Stimulated activated naive CD8-positive, alpha-beta T cell treated with anti-CD3 and anti-CD28 coated beads, Interleukin-15, Interleukin-2, amounts not matched to agents 100 U/mL and 50 U/mL, for 24 hours (primary cell): ENCODE data around the gene STAT5B.
"Not testable (repeated sequence)": the region's sequence is repeated elsewhere in the genome, so short reads cannot be mapped to it uniquely, and the experiment has no call there.

Experiments used
- ATAC-seq: fragments of 150-1000 bp; cut with Tn5 transposase; one replicate; pipeline ENCODE4 v1.10.0; 2021
- DNase-seq: peaks from one replicate; pipeline ENCODE4 v3.0.0; 2021

STAT5B gene

GRCh38 chr17:42276359-42276608 lies at the start of gene STAT5B:
Gene STAT5B (minus strand): TSS chr17:42276391. CDS start chr17:42232127, 44,264 bp downstream.
- peak; percentile 66 for ATAC-seq
- peak; percentile 76 for DNase-seq

GRCh38 chr17:42325026-42325425 lies 48.8 kb upstream of the STAT5B start:
- DNase-seq, result no peak
- peak; percentile 37 for ATAC-seq

- ATAC-seq (no peak), DNase-seq (no peak)
Measured at GRCh38 chr17:42323268-42323773, 47.1 kb upstream of the STAT5B start.

DNA sequence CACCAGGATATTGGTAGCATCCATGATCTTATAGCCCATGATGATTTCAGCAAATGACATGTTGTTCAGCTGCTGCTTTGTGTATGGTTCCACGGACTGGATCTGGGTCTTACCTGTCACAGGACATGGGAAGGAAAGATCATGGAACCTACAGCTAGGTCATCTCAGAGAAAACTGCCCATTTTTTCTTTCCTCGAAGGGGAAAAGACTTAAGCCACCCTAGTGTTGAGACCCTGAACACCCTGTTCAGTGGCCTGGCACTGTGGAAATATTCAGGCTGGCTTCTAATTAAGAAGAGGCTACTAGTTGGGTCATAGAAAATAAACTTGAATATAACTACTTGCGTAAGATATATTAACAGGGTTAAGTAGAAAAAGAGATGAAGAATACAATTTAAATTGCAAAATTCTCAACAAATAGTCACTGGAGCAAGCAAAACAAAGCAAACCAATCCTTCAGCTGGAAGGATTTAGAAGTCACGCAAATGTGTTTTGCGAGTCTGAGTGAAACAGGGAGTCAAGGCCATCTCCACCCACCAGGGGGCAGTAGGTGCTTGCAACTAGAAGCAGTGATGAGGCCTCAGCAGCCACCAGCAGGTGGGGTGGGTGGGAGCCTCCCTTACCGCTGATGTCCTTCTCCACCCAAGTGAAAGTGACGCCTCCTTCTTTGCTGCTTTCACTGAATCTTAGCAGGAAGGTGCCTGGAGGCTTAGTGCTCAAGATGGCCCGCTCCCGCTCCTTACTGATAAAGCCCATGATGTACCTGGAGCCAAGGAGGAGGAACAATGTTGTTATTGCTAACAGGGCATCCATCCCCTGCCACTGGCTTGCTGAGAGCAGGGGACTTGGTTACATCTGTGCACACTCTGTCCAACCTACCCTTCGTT lies 46.4 kb upstream of the STAT5B start:
- ATAC-seq (peak; percentile 86), DNase-seq (peak; percentile 96)

- no peak for ATAC-seq
- no peak for DNase-seq
Measured at GRCh38 chr17:42321555-42321954, 45.4 kb upstream of the STAT5B start.

GRCh38 chr17:42317967-42318366 lies 41.8 kb upstream of the STAT5B start:
- not testable (repeated sequence) for ATAC-seq, DNase-seq

DNA sequence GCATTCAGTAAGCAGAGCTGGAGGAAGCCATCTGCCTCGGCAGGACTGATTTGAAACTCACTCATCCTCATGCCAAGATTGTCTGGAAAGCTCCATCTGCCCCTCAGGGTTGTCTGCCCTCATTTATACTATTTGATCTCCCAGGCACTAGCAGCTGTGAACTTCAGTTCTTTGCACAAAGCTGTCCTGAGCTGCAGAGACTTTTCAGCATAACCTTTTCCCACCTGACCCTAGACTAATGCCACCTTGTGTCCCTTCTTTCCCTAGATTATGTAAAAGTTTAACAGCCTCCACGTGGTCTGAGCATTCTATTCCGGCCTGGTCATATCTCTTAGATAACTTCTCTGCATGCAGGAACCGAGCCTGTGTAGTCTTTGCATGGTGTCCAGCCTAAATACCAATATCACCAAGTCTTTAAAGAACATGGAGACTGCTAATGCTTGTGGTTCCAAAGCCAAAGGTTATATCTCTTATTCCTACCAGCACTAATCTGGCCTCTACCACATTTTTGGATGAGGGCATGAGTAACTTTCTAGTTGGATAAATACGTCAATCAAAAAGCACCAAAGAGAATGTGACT lies 41.2 kb upstream of the STAT5B start:
- ATAC-seq (no peak), DNase-seq (no peak)

- ATAC-seq (no peak), DNase-seq (no peak)
Measured at GRCh38 chr17:42316755-42317154, 40.6 kb upstream of the STAT5B start.

- ATAC-seq (no peak), DNase-seq (no peak)
Measured at GRCh38 chr17:42315402-42316156, 39.4 kb upstream of the STAT5B start.

- no peak for ATAC-seq
- DNase-seq, result peak; percentile 44
Measured at GRCh38 chr17:42313773-42314566, 37.8 kb upstream of the STAT5B start.

GRCh38 chr17:42313389-42313772 lies 37.2 kb upstream of the STAT5B start:
- ATAC-seq, result no peak
- no peak for DNase-seq

DNA sequence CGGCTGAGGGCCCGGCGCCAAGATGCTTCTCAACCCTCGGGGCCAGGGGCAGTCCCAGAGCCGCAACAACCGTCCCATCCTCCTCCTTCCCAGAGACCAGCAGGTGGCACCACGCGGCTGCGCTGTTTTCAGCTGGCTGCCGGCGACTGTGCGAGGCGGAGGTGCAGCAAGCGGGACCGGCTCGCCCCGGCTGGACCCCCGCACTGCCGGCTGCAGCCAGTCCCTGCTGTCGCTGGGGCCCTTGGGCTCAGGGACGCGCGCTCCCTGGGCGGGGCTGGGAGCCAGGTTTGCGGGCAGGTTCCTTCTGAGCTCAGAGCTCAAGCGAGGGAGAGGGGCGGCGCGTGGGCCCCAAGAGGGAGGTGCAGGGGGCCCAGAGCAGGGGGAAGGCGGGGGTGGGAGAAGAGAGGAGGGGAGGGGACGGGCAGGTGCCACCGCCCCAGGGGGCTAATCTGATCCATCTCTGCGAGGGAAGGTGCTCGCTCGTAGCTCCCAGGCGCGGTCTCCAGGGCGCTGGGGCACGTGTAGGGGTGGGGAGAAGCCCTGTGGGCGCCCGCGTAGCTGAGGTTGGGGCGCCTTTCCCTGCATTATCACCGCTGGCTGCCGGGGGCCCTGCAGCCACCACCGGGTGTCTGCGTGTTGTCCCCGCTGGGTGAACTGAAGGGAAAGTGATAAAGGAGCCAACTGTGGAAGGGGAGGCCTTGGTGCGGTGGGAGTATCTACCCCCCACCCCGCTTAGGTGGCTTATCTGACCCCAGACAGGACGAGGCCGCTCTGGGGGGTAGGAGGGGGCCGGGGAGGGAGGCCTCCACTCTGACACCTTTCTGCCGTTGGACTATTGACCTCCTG lies 36.3 kb upstream of the STAT5B start:
- DNase-seq (peak; percentile 86), ATAC-seq (peak; percentile 68)

- DNase-seq, result no peak
- no peak for ATAC-seq
Measured at GRCh38 chr17:42312035-42312284, 35.8 kb upstream of the STAT5B start.

DNA sequence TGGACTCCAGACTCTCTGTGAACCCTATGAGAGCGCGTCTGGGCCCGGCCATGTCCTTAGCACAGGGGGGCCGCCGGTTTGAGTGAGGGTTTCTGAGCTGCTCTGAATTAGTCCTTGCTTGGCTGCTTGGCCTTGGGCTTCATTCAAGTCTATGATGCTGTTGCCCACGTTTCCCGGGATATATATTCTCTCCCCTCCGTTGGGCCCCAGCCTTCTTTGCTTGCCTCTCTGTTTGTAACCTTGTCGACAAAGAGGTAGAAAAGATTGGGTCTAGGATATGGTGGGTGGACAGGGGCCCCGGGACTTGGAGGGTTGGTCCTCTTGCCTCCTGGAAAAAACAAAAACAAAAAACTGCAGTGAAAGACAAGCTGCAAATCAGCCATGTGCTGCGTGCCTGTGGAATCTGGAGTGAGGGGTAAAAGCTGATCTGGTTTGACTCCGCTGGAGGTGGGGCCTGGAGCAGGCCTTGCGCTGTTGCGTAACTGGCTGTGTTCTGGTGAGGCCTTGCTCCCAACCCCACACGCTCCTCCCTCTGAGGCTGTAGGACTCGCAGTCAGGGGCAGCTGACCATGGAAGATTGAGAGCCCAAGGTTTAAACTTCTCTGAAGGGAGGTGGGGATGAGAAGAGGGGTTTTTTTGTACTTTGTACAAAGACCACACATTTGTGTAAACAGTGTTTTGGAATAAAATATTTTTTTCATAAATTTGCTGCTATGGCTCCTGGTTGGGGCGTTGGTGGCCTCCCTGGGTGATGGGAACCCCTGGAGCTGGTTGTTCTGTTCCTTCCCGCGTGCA lies 35.2 kb upstream of the STAT5B start:
- DNase-seq, result no peak
- ATAC-seq, result no peak

- ATAC-seq, result peak; percentile 20
- no peak for DNase-seq
Measured at GRCh38 chr17:42310787-42311215, 34.6 kb upstream of the STAT5B start.

DNA sequence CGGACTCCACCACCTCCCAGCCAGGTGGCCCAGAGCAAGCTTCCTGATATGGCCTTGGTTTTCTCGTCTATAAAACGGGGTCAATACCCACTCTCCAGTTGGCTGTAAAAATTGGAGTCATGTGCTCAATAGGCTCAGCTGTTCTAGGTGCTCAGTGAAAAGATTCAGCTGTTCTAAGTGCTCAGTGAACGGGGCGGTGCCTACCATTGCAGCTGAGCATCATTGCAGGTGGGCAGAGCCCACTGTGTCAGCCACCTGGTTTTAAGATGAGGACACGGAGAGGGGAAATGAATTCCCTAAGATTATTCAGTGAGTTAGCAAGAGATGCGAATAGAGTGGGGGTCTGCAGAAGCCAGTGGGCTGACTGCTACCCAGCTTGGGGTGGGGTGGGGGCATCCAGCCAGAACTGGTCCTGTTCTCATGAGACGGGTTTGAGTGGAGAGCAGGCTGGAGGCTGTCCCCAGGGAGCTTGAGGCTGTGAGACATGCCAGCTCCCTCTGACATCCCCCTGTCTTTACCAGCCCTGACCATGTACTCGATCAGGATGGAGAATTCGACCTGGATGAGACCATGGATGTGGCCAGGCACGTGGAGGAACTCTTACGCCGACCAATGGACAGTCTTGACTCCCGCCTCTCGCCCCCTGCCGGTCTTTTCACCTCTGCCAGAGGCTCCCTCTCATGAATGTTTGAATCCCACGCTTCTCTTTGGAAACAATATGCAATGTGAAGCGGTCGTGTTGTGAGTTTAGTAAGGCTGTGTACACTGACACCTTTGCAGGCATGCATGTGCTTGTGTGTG lies 34.0 kb upstream of the STAT5B start:
- no peak for ATAC-seq
- DNase-seq, result no peak

GRCh38 chr17:42309142-42309541 lies 33.0 kb upstream of the STAT5B start:
- DNase-seq, result no peak
- ATAC-seq, result no peak

- no peak for ATAC-seq
Measured at GRCh38 chr17:42308446-42308845, 32.3 kb upstream of the STAT5B start.

DNA sequence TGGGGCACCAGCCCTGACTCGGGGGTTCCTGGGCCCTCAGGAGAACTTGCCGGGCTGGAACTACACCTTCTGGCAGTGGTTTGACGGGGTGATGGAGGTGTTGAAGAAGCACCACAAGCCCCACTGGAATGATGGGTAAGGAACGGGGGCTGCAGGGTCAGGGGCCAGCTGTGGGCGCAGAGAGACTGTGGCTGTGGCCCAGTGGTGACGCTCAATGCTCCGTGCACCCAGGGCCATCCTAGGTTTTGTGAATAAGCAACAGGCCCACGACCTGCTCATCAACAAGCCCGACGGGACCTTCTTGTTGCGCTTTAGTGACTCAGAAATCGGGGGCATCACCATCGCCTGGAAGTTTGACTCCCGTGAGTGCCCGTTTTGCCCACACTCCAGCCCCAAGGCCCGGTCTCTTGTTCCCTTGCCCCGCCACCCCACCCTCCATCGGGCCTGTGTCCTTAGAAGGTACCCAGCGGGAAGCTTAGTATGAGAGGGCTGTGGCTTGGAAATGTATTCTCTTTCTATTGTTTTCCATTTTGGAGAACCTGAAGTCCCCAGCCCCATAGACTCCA lies 31.3 kb upstream of the STAT5B start:
- ATAC-seq (no peak), DNase-seq (no peak)

More at GRCh38 chr17:42308446-42308845, 32.3 kb upstream of the STAT5B start:
- no peak for DNase-seq

- no peak for ATAC-seq
Measured at GRCh38 chr17:42306385-42306667, 30.1 kb upstream of the STAT5B start.

More at GRCh38 chr17:42306385-42306667, 30.1 kb upstream of the STAT5B start:
- no peak for DNase-seq
